H4 (cell line): ENCODE results near the gene MAGEA1. TPM values are rescaled to one million over a fixed set of nuclear protein-coding genes. Genes with fewer than 3 reads are reported as not detected.
"Not testable (repeated sequence)": the region's sequence is repeated elsewhere in the genome, so short reads cannot be mapped to it uniquely, and the experiment has no call there.

Experiments
- DNase-seq: peaks from one replicate; pipeline ENCODE4 v3.0.0-alpha.2; 2015; ENCODE audit warnings: low spot score
- total RNA-seq: library from RNA; depleted of rRNA; stranded (reverse); fragments of >200 nt; shearing (Covaris generic); gene quantifications from 2 replicates; pipeline ENCODE4 v1.2.3, GENCODE V29; 2014; rRNA removed

Gene MAGEA1
- total RNA-seq: 153 and 209 TPM in 2 replicates

DNA sequence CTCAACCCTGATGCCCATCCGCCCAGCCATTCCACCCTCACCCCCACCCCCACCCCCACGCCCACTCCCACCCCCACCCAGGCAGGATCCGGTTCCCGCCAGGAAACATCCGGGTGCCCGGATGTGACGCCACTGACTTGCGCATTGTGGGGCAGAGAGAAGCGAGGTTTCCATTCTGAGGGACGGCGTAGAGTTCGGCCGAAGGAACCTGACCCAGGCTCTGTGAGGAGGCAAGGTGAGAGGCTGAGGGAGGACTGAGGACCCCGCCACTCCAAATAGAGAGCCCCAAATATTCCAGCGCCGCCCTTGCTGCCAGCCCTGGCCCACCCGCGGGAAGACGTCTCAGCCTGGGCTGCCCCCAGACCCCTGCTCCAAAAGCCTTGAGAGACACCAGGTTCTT is at the start of gene MAGEA1:
Gene MAGEA1 (plus strand): TSS at position 154 of the 400 bp plus-strand sequence. CDS start 3,106 bp downstream, outside the sequence.
- DNase-seq: peak; percentile 66

DNA sequence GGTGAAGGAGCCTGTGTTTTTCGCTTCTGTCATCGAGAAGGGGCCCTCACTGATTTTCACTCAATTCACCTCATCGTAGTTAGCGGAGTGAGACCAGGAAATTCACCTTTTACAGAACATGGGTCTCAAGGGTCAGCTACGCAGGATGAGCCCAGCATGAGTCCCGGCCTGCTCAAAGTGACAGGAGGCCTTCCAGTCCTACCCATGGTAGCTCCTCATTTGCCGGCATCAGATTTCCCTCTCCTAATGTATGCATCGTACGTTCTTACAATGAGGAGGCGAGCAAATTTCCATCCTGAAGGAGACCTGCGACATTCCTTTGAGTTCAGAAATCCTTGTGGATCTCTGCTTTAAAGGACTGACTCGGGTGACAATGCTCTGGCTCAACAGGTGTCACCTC is 46.2 kb upstream of the MAGEA1 start:
- not testable (repeated sequence) for DNase-seq

GRCh38 chrX:153139074-153139473 is 40.0 kb upstream of the MAGEA1 start:
- not testable (repeated sequence) for DNase-seq

- not testable (repeated sequence) for DNase-seq
Observed at GRCh38 chrX:153146288-153146687, 32.8 kb upstream of the MAGEA1 start.

GRCh38 chrX:153153516-153153915 is 25.6 kb upstream of the MAGEA1 start:
- DNase-seq: no peak

GRCh38 chrX:153157450-153157849 is 21.6 kb upstream of the MAGEA1 start:
- DNase-seq: no peak

- no peak for DNase-seq
Observed at GRCh38 chrX:153158319-153158718, 20.8 kb upstream of the MAGEA1 start.

GRCh38 chrX:153161952-153162351 is 17.1 kb upstream of the MAGEA1 start:
- no peak for DNase-seq

GRCh38 chrX:153164733-153165132 is 14.4 kb upstream of the MAGEA1 start:
- DNase-seq: no peak

DNA sequence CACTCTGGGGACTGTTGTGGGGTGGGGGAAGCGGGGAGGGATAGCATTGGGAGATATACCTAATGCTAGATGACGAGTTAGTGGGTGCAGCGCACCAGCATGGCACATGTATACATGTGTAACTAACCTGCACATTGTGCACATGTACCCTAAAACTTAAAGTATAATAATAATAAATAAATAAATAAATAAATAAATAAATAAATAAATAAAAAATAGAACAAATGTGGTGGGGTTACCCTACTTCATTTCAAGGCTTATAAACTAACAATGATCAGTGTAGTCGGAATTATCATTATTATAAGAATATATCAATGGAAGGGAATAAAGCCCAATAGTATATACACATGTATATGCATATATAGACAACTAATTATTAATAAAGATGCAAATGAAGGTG is 10.7 kb upstream of the MAGEA1 start:
- not testable (repeated sequence) for DNase-seq

- no peak for DNase-seq
Observed at GRCh38 chrX:153181822-153182221, 2.7 kb downstream of the MAGEA1 start.

DNA sequence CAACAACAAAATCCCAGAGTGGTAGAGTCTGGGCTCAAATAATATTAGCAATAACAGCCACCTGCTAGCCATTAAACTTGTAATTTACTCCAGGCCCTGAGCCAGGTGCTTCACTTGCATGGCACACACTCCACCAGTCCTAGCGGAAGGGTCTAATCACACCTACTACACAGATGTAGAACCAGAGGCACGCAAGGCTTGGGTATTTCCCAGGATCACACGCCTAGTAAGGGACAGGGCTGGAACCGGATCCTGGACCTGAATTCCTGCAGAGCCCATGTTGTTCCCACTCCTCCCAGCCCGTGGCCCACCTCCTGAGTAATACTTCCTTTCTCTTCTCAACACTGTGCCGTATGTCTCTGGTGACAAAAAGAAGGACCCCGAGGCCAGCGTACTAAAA is 5.7 kb downstream of the MAGEA1 start:
- DNase-seq: no peak

- DNase-seq: no peak
Observed at GRCh38 chrX:153190381-153190780, 11.3 kb downstream of the MAGEA1 start.

- DNase-seq: no peak
Observed at GRCh38 chrX:153200462-153200861, 21.4 kb downstream of the MAGEA1 start.

DNA sequence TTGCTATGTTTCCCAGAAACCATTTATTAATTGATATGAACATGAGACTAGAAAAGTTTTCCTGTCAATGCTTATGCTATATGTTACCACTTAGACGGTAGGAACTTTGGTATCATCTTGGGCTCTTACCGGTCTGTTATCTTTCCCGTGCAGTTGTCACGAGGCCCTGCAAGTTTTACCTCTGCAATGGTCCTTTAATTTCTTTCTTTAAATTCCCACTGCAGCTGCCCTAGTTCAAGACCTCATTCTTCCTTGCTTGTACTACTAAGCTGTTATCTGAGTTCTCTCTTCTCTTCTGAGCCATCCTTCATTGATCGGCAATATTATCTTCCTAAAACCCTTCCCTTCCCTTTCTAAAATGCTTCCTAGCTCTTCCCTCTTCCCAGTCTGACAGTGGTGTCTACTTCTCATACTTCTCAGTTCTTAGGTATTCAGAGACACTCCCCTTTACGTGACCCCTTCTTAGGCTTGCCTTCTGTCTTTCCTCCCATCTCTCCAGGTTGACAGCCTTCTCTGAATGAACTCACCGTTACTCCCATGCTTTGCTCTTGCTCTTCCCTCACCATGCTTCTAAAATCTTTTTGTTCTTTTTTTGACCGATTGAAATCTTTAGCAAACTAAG is 27.5 kb downstream of the MAGEA1 start:
- DNase-seq: no peak

DNA sequence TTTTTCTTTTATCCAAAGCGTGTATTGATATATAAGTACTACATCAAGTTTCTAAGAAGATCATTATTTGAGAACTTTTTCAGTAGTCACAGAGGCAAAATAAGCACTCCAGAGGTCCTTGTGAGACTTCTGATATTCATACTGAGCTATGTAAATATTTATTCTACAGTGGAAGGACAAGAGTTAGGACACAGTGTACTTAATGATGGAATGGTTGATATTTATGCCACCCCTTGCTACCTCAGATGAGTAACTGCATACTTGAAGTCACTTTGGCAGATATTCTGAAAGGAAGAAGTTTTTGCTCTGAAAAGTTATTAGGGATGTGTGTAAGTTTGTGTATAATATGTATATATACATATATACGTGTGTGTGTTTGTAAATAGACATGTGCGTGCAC is 30.3 kb downstream of the MAGEA1 start:
- no peak for DNase-seq

GRCh38 chrX:153214934-153215333 is 35.9 kb downstream of the MAGEA1 start:
- no peak for DNase-seq

- DNase-seq: no peak
Observed at GRCh38 chrX:153216926-153217325, 37.8 kb downstream of the MAGEA1 start.

DNA sequence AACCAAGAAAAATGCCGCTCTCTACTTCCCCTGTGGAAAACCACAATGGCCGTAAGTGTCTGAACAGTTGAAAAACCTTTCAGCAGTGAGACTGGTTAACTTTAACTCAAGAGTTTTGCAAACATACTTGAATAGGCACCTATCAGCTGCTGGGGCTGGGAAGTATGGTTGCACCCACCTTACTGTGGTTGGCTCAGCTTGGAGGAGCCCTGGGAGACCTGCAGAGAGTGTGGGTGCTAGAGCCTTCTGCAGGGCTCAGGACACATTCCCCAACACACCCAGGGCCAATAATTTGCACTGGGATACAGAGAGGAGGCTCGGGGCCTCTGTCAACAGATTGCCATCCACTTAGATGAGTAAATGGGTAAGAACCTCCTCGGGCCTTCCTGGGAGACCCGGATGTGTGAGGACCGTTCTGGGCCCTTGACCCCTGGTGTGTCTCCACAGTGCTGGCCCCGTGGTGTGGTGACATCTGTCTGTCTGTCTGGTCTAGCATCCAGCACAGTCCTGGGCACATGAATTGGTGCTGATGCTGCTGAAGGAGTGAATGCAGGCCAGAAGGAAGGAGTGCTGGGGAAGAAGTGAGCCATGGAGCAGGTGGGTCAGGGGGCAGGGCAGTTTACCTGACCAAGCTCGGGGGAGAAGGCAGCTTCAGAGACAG is 46.5 kb downstream of the MAGEA1 start:
- DNase-seq: no peak

GRCh38 chrX:153226344-153227185 is 47.5 kb downstream of the MAGEA1 start:
- DNase-seq: peak; percentile 51
